K562 (cell line): Measurements from ENCODE around the gene WNK1. TPM values are rescaled to one million over a fixed set of nuclear protein-coding genes. Genes with fewer than 3 reads are reported as not detected.

Source experiments
- ATAC-seq: fragments of 200-7000 bp; cut with Tn5 transposase; 3 replicates; pipeline ENCODE4 v1.9.1; 2020; ENCODE audit warnings: moderate library complexity
- BruUV-seq: library from RNA; stranded (reverse); fragments of 400-500 nt; replicated peaks from 2 replicates; lab custom pipeline; 2021; lab: Mats Ljungman, UMichigan
- CTCF ChIA-PET: fragments of 300-600 bp; formaldehyde crosslinking; extraction: SDS; loops from one replicate; lab custom pipeline; 2021; ENCODE audit warnings: low intra/inter-chr PET ratio; lab: Yijun Ruan, JAX
- POLR2A ChIA-PET: fragments of 300-600, 350-650 bp; sonication (Branson Sonifier 250); formaldehyde crosslinking; extraction: SDS; loops from one replicate; lab custom pipeline; 2021; ENCODE audit warnings: antibody characterized with exemption, inconsistent platforms; lab: Yijun Ruan, JAX
- DNase-seq, 4 experiments: peaks; one replicate each; pipeline versions ENCODE4 v3.0.0 to v3.0.0-alpha.2; 2011 to 2018; ENCODE audit warnings: low spot score in 3 of 4, mixed read lengths in 3 of 4; ENCODE audit errors: extremely low read depth in 1 of 4
- FAIRE-seq: peaks from 2 replicates; lab custom pipeline; 2011; peaks lifted over from hg19 to GRCh38; lab: Jason Lieb, UNC
- H2AFZ ChIP-seq: 2 replicates; pipeline ENCODE4 v1.6.0; 2011; ENCODE audit warnings: low read depth, low read length, control low read depth, inconsistent platforms
- H3K27ac ChIP-seq: fragments of 200-600 bp; 3 replicates; pipeline ENCODE4 v1.8.0; 2011; ENCODE audit warnings: low read depth, mild to moderate bottlenecking, control low read depth, inconsistent platforms, low read length, moderate library complexity, mixed read lengths; ENCODE audit errors: extremely low read depth
- H3K27me3 ChIP-seq, 2 experiments: fragments of 300-600 bp in 1 of 2; 2 replicates in 1 of 2; 3 replicates in 1 of 2; pipeline versions ENCODE4 v1.6.0 to v1.8.0; 2011; ENCODE audit warnings: inconsistent platforms in 2 of 2, low read length in 2 of 2, mild to moderate bottlenecking in 1 of 2, mixed read lengths in 1 of 2, moderate library complexity in 1 of 2; ENCODE audit not compliant: control insufficient read depth in 2 of 2, insufficient read depth in 2 of 2
- H3K36me3 ChIP-seq: fragments of 300-600 bp; 3 replicates; pipeline ENCODE4 v1.8.0; 2011; ENCODE audit warnings: mild to moderate bottlenecking, low read length, inconsistent platforms; ENCODE audit not compliant: control insufficient read depth, insufficient read depth
- H3K4me1 ChIP-seq, 2 experiments: fragments of 200-600 bp in 1 of 2; replicated peaks in 1 of 2; 2 replicates in 1 of 2; 3 replicates in 1 of 2; pipeline versions ENCODE4 v1.5.1 to v1.8.0; 2011; ENCODE audit warnings: inconsistent platforms in 2 of 2, low read length in 2 of 2, mild to moderate bottlenecking in 1 of 2, mixed read lengths in 1 of 2, moderate library complexity in 1 of 2; ENCODE audit not compliant: control insufficient read depth in 2 of 2, insufficient read depth in 2 of 2
- H3K4me2 ChIP-seq: 2 replicates; pipeline ENCODE4 v1.6.1; 2011; ENCODE audit warnings: low read length, control low read depth, inconsistent platforms, mixed read lengths; ENCODE audit not compliant: insufficient read depth
- H3K4me3 ChIP-seq: fragments of 200-600 bp; sonication (generic), shearing (Covaris generic); 2 replicates; pipeline ENCODE4 v1.5.1; 2016; ENCODE audit warnings: control low read depth, inconsistent platforms
- H3K79me2 ChIP-seq: fragments of 200-600 bp; 3 replicates; pipeline ENCODE4 v1.8.0; 2011; ENCODE audit warnings: low read length, inconsistent platforms; ENCODE audit not compliant: control insufficient read depth, insufficient read depth
- H3K9ac ChIP-seq, 2 experiments: 2 replicates each; pipeline versions ENCODE4 v1.6.0 to v1.6.1; 2011; ENCODE audit warnings: low read depth in 2 of 2, low read length in 2 of 2, control low read depth in 1 of 2, inconsistent platforms in 1 of 2, mild to moderate bottlenecking in 1 of 2, mixed read lengths in 1 of 2; ENCODE audit not compliant: insufficient read depth in 1 of 2
- H3K9me1 ChIP-seq: one replicate; pipeline ENCODE4 v1.6.0; 2011; ENCODE audit warnings: inconsistent platforms, mild to moderate bottlenecking, low read length, moderate library complexity; ENCODE audit not compliant: control insufficient read depth, insufficient read depth
- H3K9me3 ChIP-seq: replicated peaks from 2 replicates; pipeline ENCODE4 v1.5.1; 2011; ENCODE audit warnings: low read depth, low read length, inconsistent platforms; ENCODE audit not compliant: control insufficient read depth, insufficient read depth
- H4K20me1 ChIP-seq: replicated peaks from 2 replicates; pipeline ENCODE4 v1.6.1; 2011; ENCODE audit warnings: low read length, inconsistent platforms, mixed read lengths; ENCODE audit not compliant: control insufficient read depth, insufficient read depth
- ASH1L ChIP-seq: fragments of 450-650 bp; IDR thresholded peaks from 2 replicates; pipeline ENCODE4 v1.6.1; 2018; ENCODE audit warnings: borderline replicate concordance, mild to moderate bottlenecking, low read depth; ENCODE audit not compliant: partially characterized antibody
- CLOCK ChIP-seq: fragments of 250-450 bp; sonication (Bioruptor Pico); IDR thresholded peaks from 2 replicates; pipeline ENCODE4 v1.4.0; 2020; ENCODE audit warnings: mild to moderate bottlenecking, moderate library complexity, borderline replicate concordance
- GMEB1 ChIP-seq: fragments of 250-450 bp; sonication (Bioruptor Pico); IDR thresholded peaks from 2 replicates; pipeline ENCODE4 v1.4.0; 2020; ENCODE audit warnings: mild to moderate bottlenecking
- KDM5B ChIP-seq: fragments of 200-600 bp; sonication (generic); IDR thresholded peaks from 2 replicates; pipeline ENCODE4 v1.6.1; 2012; ENCODE audit warnings: low read depth, mild to moderate bottlenecking, moderate library complexity, low read length, control low read depth, inconsistent platforms; ENCODE audit not compliant: insufficient replicate concordance
- SPI1 ChIP-seq: IDR thresholded peaks from 2 replicates; pipeline ENCODE4 v1.6.1; 2011; ENCODE audit warnings: low read depth, low read length, control low read depth, borderline replicate concordance
- ZMIZ1 ChIP-seq, 2 experiments: fragments of 150-350 bp in 1 of 2; IDR thresholded peaks; 2 replicates each; pipeline ENCODE4 v1.6.1; 2012 to 2016; ENCODE audit warnings: low read depth in 2 of 2, low read length in 2 of 2, mild to moderate bottlenecking in 1 of 2, moderate library complexity in 1 of 2
- ZNF282 ChIP-seq: sonication (generic); formaldehyde crosslinking; IDR thresholded peaks from 2 replicates; pipeline ENCODE4 v1.8.1; 2023; ENCODE audit warnings: missing genetic modification reagents
- ZNF316 ChIP-seq: fragments of 450-650 bp; IDR thresholded peaks from 2 replicates; pipeline ENCODE4 v1.6.1; 2016
- ZNF518B ChIP-seq: fragments of 250-450 bp; sonication (Bioruptor Pico); IDR thresholded peaks from 2 replicates; pipeline ENCODE4 v1.5.0; 2021; ENCODE audit warnings: mild to moderate bottlenecking, moderate library complexity
- ZSCAN29 ChIP-seq: fragments of 450-650 bp; IDR thresholded peaks from 2 replicates; pipeline ENCODE4 v1.6.1; 2017
- WGBS: fragments of 100-300 bp; shearing (Covaris generic); methylation state at CpG from one replicate; pipeline ENCODE4 v1.1.6; 2016; ENCODE audit warnings: low coverage, mixed read lengths; ENCODE audit not compliant: insufficient coverage; ENCODE audit errors: missing lambda C conversion rate; 5-methylcytosine and 5-hydroxymethylcytosine counted together
- in situ Hi-C: fragments of 300-500 bp; cut with MboI; formaldehyde crosslinking; loops from 4 replicates; pipeline ENCODE4 v1.15.0; 2018; ENCODE audit warnings: inconsistent platforms, mixed read lengths
- intact Hi-C: fragments of 100-400 bp; cut with micrococcal nuclease; formaldehyde crosslinking; loops from 2 replicates; pipeline ENCODE4 v1.14.2; 2022
- polyA plus RNA-seq, 8 experiments: library from polyadenylated mRNA; depleted of rRNA in 4 of 8; stranded (reverse) in 5 of 8; unstranded in 3 of 8; fragments of >200 nt; fragmentation: Nextera tagmentation in 2 of 8; fragmentation: Illumina TruSeq in 1 of 8; extraction: Ambion mirVana in 2 of 8; extraction: Trizol in 1 of 8; gene quantifications; 2 replicates each; pipeline versions ENCODE4 v1.2.1 to v1.2.3, GENCODE V29; 2011 to 2014; ENCODE audit warnings: inconsistent platforms in 1 of 8, missing spikeins in 1 of 8
- total RNA-seq, 7 experiments: library from RNA; depleted of rRNA in 6 of 7; stranded (reverse); fragments of >200 nt in 6 of 7; fragmentation: Illumina TruSeq in 2 of 7; extraction: Trizol in 2 of 7; gene quantifications; 2 replicates each; pipeline versions ENCODE4 v1.2.1 to v1.2.3, GENCODE V29; 2011 to 2021; ENCODE audit warnings: low replicate concordance in 1 of 7

Gene WNK1
- total and polyA plus RNA-seq, 9 of the 15 experiments (the other 6 are each of a cell fraction or from before 2014, with no cell fraction given): 4.3 to 73.9 (median 31.0) TPM

- no peak overlapping the region for H3K4me3 ChIP-seq
- in situ Hi-C loops (no loop called here), intact Hi-C loops (no loop called here)
- no TSS peak for BruUV-seq
- no peaks in the 10 kb centered on the region for H3K79me2 ChIP-seq
- no peaks in the 10 kb centered on the region for H3K9me3 ChIP-seq
- no peaks in the 10 kb centered on the region for H3K27me3 ChIP-seq
- H3K27ac ChIP-seq: no peak overlapping the region
- no peak overlapping the region for H3K9ac ChIP-seq
- H3K4me2 ChIP-seq: no peak overlapping the region
- DNase-seq (no peak), ATAC-seq (no peak), FAIRE-seq (no peak)
- H3K36me3 ChIP-seq: peaks cover 92% of the 10 kb centered on the region
- H3K4me1 ChIP-seq: no peaks in the 10 kb centered on the region
- H2AFZ ChIP-seq: no peak overlapping the region
- POLR2A ChIA-PET: no interaction called here
- no peaks in the 10 kb centered on the region for H3K9me1 ChIP-seq
- 96% methylated on average over 2 of the region's 2 CpGs for WGBS
- H4K20me1 ChIP-seq: no peaks in the 10 kb centered on the region
- CTCF ChIA-PET: no interaction called here
- TF ChIP-seq ZSCAN29 (no peak), CLOCK (CRISPR knock-in tag) (no peak), ZNF316 (no peak), ZNF518B (no peak), ASH1L (no peak), SPI1 (no peak), ZMIZ1 (IDR thresholded peaks at IDR 0.05; ENCODE audit: low read depth in 2 of 2, low read length in 2 of 2) (no peak), ZNF282 (no peak), GMEB1 (CRISPR knock-in tag) (no peak), KDM5B (no peak)
Measured at GRCh38 chr12:885701-886100, 133.3 kb downstream of the WNK1 start.
